ENCODE results near the gene PRKRA. TPM values are rescaled to one million over a fixed set of nuclear protein-coding genes. Genes with fewer than 3 reads are reported as not detected.

PRKRA gene
- total RNA-seq, 4 donors from 2014 or later, result 35.6 to 317 (median 56.9) TPM

DNA sequence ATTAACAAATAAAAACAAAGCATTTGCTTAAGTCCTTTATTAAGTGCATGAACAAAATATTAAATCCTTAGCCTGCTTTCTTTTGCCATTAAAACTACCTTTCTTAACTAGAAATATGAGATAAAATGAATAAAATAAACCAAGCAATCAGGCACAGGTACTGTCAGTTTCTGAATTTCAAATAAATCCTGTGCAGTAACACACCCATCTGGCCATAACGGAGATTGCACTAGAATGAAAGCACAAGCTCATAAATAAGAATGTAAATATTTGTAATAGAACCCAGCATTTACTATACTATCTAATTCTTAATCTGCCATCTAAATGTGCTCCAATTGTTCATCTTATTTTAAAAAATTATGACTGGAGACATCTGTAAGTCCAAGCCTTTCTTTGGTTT is 31.9 kb downstream of the PRKRA start:
- Histone ChIP-seq H3K36me3 (no peaks in the 10 kb centered on the region), H3K9me3 (no peaks in the 10 kb centered on the region), H3K27ac (no peak overlapping the region), H3K4me1 (peaks cover 0 to 21% (median 2%) of the 10 kb centered on the region in 4 donors), H3K27me3 (no peaks in the 10 kb centered on the region), H3K4me3 (no peak overlapping the region)
- intact Hi-C loops (cut with DNase I; ENCODE audit: low total_unique reads) (no loop called here), in situ Hi-C loops (cut with MboI; ENCODE audit: low pct_ligation_motif_present in 1 of 4, low pct_unique_long_range_greater_than_20kb in 1 of 4, low sequenced_read_pairs in 3 of 4) (loop anchor here (25.0 kb wide), 2 partner anchors 282 to 307 kb away; partner anchors contain the start of gene RBM45 (in 2 of the 4))
- WGBS, 2 donors (ENCODE audit: low coverage in 1 of 2), result 21 to 37% methylated on average over 1 of the region's 1 CpG
- TF ChIP-seq CTCF (IDR thresholded peaks at IDR 0.05), result peak in 3 of 5 experiments; percentile 11 to 20 (median 18)
- no peak for TF ChIP-seq POLR2AphosphoS5 (IDR thresholded peaks at IDR 0.05)
- no peak for DNase-seq

- no peak for DNase-seq
- Histone ChIP-seq H3K27me3 (no peaks in the 10 kb centered on the region), H3K4me3 (no peak overlapping the region), H3K4me1 (peaks cover under 1 to 28% (median 4%) of the 10 kb centered on the region in 4 donors), H3K36me3 (no peaks in the 10 kb centered on the region), H3K27ac (no peak overlapping the region), H3K9me3 (no peaks in the 10 kb centered on the region)
- TF ChIP-seq CTCF (IDR thresholded peaks at IDR 0.05), result no peak
- TF ChIP-seq EP300 (IDR thresholded peaks at IDR 0.05; ENCODE audit: low read depth), result no peak
- TF ChIP-seq POLR2A (IDR thresholded peaks at IDR 0.05), result no peak
- TF ChIP-seq POLR2AphosphoS5 (IDR thresholded peaks at IDR 0.05), result no peak
- intact Hi-C loops (cut with DNase I; ENCODE audit: low total_unique reads), result no loop called here
- in situ Hi-C loops (cut with MboI; ENCODE audit: low pct_ligation_motif_present in 1 of 4, low pct_unique_long_range_greater_than_20kb in 1 of 4, low sequenced_read_pairs in 3 of 4), result loop anchor here (25.0 kb wide), 2 partner anchors 281 to 306 kb away; partner anchors contain the start of gene RBM45 (in 2 of the 4)
- 91% methylated on average over 1 of the region's 1 CpG; no CpG with 5 or more reads in 1 of the 2 donors for WGBS, 2 donors (ENCODE audit: low coverage in 1 of 2)
Measured at GRCh38 chr2:178418426-178418825, 32.5 kb downstream of the PRKRA start.

DNA sequence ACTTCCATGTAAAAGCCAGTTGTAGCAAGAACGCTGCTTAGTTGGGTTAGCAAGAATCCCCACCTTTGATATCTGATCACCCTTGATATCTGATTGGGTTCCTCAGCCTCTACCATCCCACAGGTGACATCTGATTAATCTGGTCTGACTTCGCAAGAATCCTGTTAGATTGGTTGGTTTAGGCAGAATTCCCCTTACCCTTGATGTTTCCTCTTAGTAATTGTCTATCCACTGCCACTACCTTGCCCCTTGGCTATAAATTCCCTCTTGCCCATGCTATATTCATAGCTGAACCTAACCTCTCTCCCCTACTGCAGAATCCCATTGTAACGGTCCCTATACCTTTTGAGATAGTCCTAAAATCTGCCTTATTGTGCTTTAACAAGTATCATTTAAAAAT is 33.1 kb downstream of the PRKRA start:
- H3K9me3 ChIP-seq, result no peaks in the 10 kb centered on the region
- in situ Hi-C loops (cut with MboI; ENCODE audit: low pct_ligation_motif_present in 1 of 4, low pct_unique_long_range_greater_than_20kb in 1 of 4, low sequenced_read_pairs in 3 of 4) (loop anchor here (25.0 kb wide), 2 partner anchors 281 to 306 kb away; partner anchors contain the start of gene RBM45 (in 2 of the 4)), intact Hi-C loops (cut with DNase I; ENCODE audit: low total_unique reads) (no loop called here)
- no peaks in the 10 kb centered on the region for H3K27me3 ChIP-seq
- TF ChIP-seq POLR2A (IDR thresholded peaks at IDR 0.05) (no peak), POLR2AphosphoS5 (IDR thresholded peaks at IDR 0.05) (no peak), EP300 (IDR thresholded peaks at IDR 0.05; ENCODE audit: low read depth) (no peak), CTCF (IDR thresholded peaks at IDR 0.05) (no peak)
- H3K4me1 ChIP-seq, result peaks cover 4 to 33% (median 7%) of the 10 kb centered on the region in 4 donors
- H3K27ac ChIP-seq, result no peak overlapping the region
- no peaks in the 10 kb centered on the region for H3K36me3 ChIP-seq
- no peak for DNase-seq
- WGBS, 2 donors (ENCODE audit: low coverage in 1 of 2), result 91 to 92% methylated on average over 1 to 3 of the region's 3 CpGs
- H3K4me3 ChIP-seq, result no peak overlapping the region

- Histone ChIP-seq H3K9me3 (no peaks in the 10 kb centered on the region), H3K36me3 (no peaks in the 10 kb centered on the region), H3K4me1 (peaks cover 4 to 33% (median 7%) of the 10 kb centered on the region in 4 donors), H3K27ac (no peak overlapping the region), H3K4me3 (no peak overlapping the region), H3K27me3 (no peaks in the 10 kb centered on the region)
- no peak for DNase-seq
- TF ChIP-seq EP300 (IDR thresholded peaks at IDR 0.05; ENCODE audit: low read depth) (no peak), POLR2AphosphoS5 (IDR thresholded peaks at IDR 0.05) (no peak), CTCF (IDR thresholded peaks at IDR 0.05) (no peak), POLR2A (IDR thresholded peaks at IDR 0.05) (no peak)
- intact Hi-C loops (cut with DNase I; ENCODE audit: low total_unique reads), result no loop called here
- in situ Hi-C loops (cut with MboI; ENCODE audit: low pct_ligation_motif_present in 1 of 4, low pct_unique_long_range_greater_than_20kb in 1 of 4, low sequenced_read_pairs in 3 of 4), result loop anchor here (25.0 kb wide), 2 partner anchors 279 to 304 kb away; partner anchors contain the start of gene RBM45 (in 2 of the 4)
Measured at GRCh38 chr2:178415979-178416378, 35.0 kb downstream of the PRKRA start.
